GM12878 (cell line): ENCODE data around the gene CIAO2B. TPM values are rescaled to one million over a fixed set of nuclear protein-coding genes. Genes with fewer than 3 reads are reported as not detected.

Source experiments
- ATAC-seq: fragments of 200-7000 bp; cut with Tn5 transposase; 3 replicates; pipeline ENCODE4 v1.9.1; 2020; ENCODE audit warnings: mild to moderate bottlenecking, moderate library complexity
- BruUV-seq: library from RNA; stranded (reverse); fragments of 400-500 nt; replicated peaks from 2 replicates; lab custom pipeline; 2021; lab: Mats Ljungman, UMichigan
- CTCF ChIA-PET: fragments of 300-600 bp; sonication (Branson Sonifier 250); formaldehyde crosslinking; extraction: SDS; loops from one replicate; lab custom pipeline; 2021; ENCODE audit warnings: inconsistent platforms; lab: Yijun Ruan, JAX
- POLR2A ChIA-PET: fragments of 350-600 bp; formaldehyde crosslinking; extraction: SDS; loops from one replicate; lab custom pipeline; 2021; ENCODE audit warnings: inconsistent platforms; lab: Charles Lee
- RAD21 ChIA-PET: fragments of 300-600 bp; sonication (Branson Sonifier 250); formaldehyde crosslinking; loops from one replicate; lab custom pipeline; 2023; ENCODE audit warnings: antibody characterized with exemption; ENCODE audit not compliant: unreplicated experiment; lab: Charles Lee
- SMC1A ChIA-PET: fragments of 300-600 bp; sonication (Branson Sonifier 250); formaldehyde crosslinking; loops from one replicate; lab custom pipeline; 2023; ENCODE audit not compliant: unreplicated experiment, uncharacterized antibody; lab: Charles Lee
- DNase-seq: peaks from one replicate; pipeline ENCODE4 v3.0.0-alpha.2; 2011; ENCODE audit warnings: low read depth, low spot score
- FAIRE-seq: peaks from 3 replicates; lab custom pipeline; 2011; peaks lifted over from hg19 to GRCh38; lab: Jason Lieb, UNC
- H2AFZ ChIP-seq: 2 replicates; pipeline ENCODE4 v1.6.0; 2011; ENCODE audit warnings: low read depth, low read length, control low read depth; ENCODE audit not compliant: control insufficient read depth
- H3K27ac ChIP-seq: 2 replicates; pipeline ENCODE4 v1.5.1; 2011; ENCODE audit warnings: control low read depth; ENCODE audit not compliant: control insufficient read depth, insufficient read depth
- H3K27me3 ChIP-seq, 2 experiments: replicated peaks in 1 of 2; 2 replicates each; pipeline versions ENCODE4 v1.6.0 to v1.6.1; 2011; ENCODE audit warnings: low read length in 1 of 2; ENCODE audit not compliant: control insufficient read depth in 2 of 2, insufficient read depth in 2 of 2
- H3K36me3 ChIP-seq, 2 experiments: 2 replicates each; pipeline ENCODE4 v1.5.1; 2011; ENCODE audit warnings: low read length in 1 of 2; ENCODE audit not compliant: control insufficient read depth in 2 of 2, insufficient read depth in 2 of 2
- H3K4me1 ChIP-seq: 2 replicates; pipeline ENCODE4 v1.6.1; 2011; ENCODE audit warnings: mild to moderate bottlenecking, low read length, moderate library complexity, mixed read lengths; ENCODE audit not compliant: control insufficient read depth, insufficient read depth
- H3K4me2 ChIP-seq: 2 replicates; pipeline ENCODE4 v1.6.0; 2011; ENCODE audit warnings: control low read depth; ENCODE audit not compliant: control insufficient read depth, insufficient read depth
- H3K4me3 ChIP-seq: fragments of 200-600 bp; sonication (generic); 2 replicates; pipeline ENCODE4 v1.5.1; 2016
- H3K79me2 ChIP-seq: 2 replicates; pipeline ENCODE4 v1.6.0; 2011; ENCODE audit warnings: low read length; ENCODE audit not compliant: control insufficient read depth, insufficient read depth
- H3K9ac ChIP-seq: 2 replicates; pipeline ENCODE4 v1.8.0; 2011; ENCODE audit warnings: low read length, control low read depth, mixed read lengths; ENCODE audit not compliant: control insufficient read depth, insufficient read depth
- H3K9me3 ChIP-seq: replicated peaks from 3 replicates; pipeline ENCODE4 v1.5.1; 2011; ENCODE audit warnings: mild to moderate bottlenecking, low read length; ENCODE audit not compliant: control insufficient read depth, insufficient read depth
- H4K20me1 ChIP-seq: 2 replicates; pipeline ENCODE4 v1.6.0; 2011; ENCODE audit not compliant: control insufficient read depth, insufficient read depth
- BHLHE40 ChIP-seq, 2 experiments: fragments of 450-650 bp in 1 of 2; IDR thresholded peaks; 2 replicates each; pipeline ENCODE4 v1.6.1; 2011 to 2017; ENCODE audit warnings: low read depth in 2 of 2, borderline replicate concordance in 1 of 2, improper control_type of control experiment in 1 of 2, low read length in 1 of 2, mild to moderate bottlenecking in 1 of 2
- CHD2 ChIP-seq: IDR thresholded peaks from 2 replicates; pipeline ENCODE4 v1.6.1; 2011; ENCODE audit warnings: low read depth, low read length, improper control_type of control experiment, borderline replicate concordance
- CUX1 ChIP-seq: IDR thresholded peaks from 2 replicates; pipeline ENCODE4 v1.6.1; 2012; ENCODE audit warnings: improper control_type of control experiment, low read depth, low read length; ENCODE audit not compliant: insufficient replicate concordance
- E2F4 ChIP-seq: IDR thresholded peaks from 2 replicates; pipeline ENCODE4 v1.6.1; 2012; ENCODE audit warnings: low read depth, low read length, improper control_type of control experiment
- NFYA ChIP-seq: IDR thresholded peaks from 2 replicates; pipeline ENCODE4 v1.6.1; 2011; ENCODE audit warnings: low read depth, mild to moderate bottlenecking, low read length, improper control_type of control experiment, borderline replicate concordance
- POLR2AphosphoS2 ChIP-seq: IDR thresholded peaks from 2 replicates; pipeline ENCODE4 v1.6.1; 2011; ENCODE audit warnings: low read depth, mild to moderate bottlenecking, low read length, improper control_type of control experiment, moderate library complexity
- RCOR1 ChIP-seq: conservative IDR thresholded peaks from 2 replicates; pipeline ENCODE4 v1.6.1; 2012; ENCODE audit warnings: low read depth, low read length, improper control_type of control experiment
- TBL1XR1 ChIP-seq: IDR thresholded peaks from 2 replicates; pipeline ENCODE4 v1.6.1; 2012; ENCODE audit warnings: low read depth, low read length, improper control_type of control experiment
- TCF7 ChIP-seq: IDR thresholded peaks from 2 replicates; pipeline ENCODE4 v1.6.1; 2014; ENCODE audit warnings: antibody characterized with exemption, borderline replicate concordance
- WGBS: methylation state at CpG from one replicate; pipeline ENCODE4 v1.1.6; 2016; ENCODE audit warnings: low lambda C conversion rate; ENCODE audit not compliant: insufficient replicate concordance, insufficient coverage; ENCODE audit errors: missing lambda C conversion rate; 5-methylcytosine and 5-hydroxymethylcytosine counted together
- in situ Hi-C: fragments of 300-500 bp; cut with MboI; formaldehyde crosslinking; loops from 9 replicates; pipeline ENCODE4 v1.14.3; 2018; ENCODE audit warnings: mixed read lengths
- intact Hi-C: fragments of 100-400 bp; cut with micrococcal nuclease; formaldehyde crosslinking; loops from one replicate; pipeline ENCODE4 v1.14.2; 2022; ENCODE audit not compliant: unreplicated experiment
- polyA plus RNA-seq, 11 experiments: library from polyadenylated mRNA; depleted of rRNA in 4 of 11; unstranded in 6 of 11; stranded (reverse) in 5 of 11; fragments of >200 nt; fragmentation: Nextera tagmentation in 4 of 11; fragmentation: Illumina TruSeq in 1 of 11; extraction: Ambion mirVana in 4 of 11; extraction: Trizol in 1 of 11; gene quantifications; 1 replicate in 1 of 11; 2 replicates in 10 of 11; pipeline versions ENCODE4 v1.2.1 to v1.2.3, GENCODE V29; 2011 to 2016; ENCODE audit warnings: inconsistent platforms in 2 of 11, missing spikeins in 2 of 11, low read depth in 1 of 11
- total RNA-seq, 4 experiments: library from RNA; depleted of rRNA in 3 of 4; stranded (reverse); fragments of >200 nt in 3 of 4; fragmentation: Illumina TruSeq in 1 of 4; extraction: Trizol in 1 of 4; gene quantifications; 2 replicates each; pipeline versions ENCODE4 v1.2.1 to v1.2.3, GENCODE V29; 2013 to 2021
- TF ChIP-seq, protein P1 (sequence below): fragments of 450-650 bp; IDR thresholded peaks from 2 replicates; pipeline ENCODE4 v1.6.1; 2014; ENCODE audit warnings: mild to moderate bottlenecking

Gene CIAO2B
- total and polyA plus RNA-seq, 10 of the 15 experiments (the other 5 are each of a cell fraction or from before 2014, with no cell fraction given) = 76.4 to 241 (median 138) TPM

DNA sequence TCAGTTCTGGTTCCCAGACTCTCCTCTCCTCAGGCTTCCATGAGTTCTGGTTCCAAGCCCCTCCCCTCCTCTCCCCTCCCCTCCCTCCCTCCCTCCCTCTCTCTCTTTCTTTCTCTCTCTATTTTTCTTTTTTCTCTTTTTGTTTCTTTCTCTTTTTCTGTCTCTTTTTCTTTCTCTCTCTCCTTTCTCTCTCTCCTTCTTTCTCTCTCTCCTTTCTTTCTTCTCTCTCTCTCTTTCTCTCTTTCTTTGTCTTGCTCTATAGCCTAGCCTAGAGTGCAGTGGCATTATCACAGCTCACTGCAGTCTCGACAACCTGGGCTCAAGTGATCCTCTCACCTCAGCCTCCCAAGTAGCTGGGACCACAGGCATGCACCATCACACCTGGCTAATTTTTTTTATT is 26.1 kb upstream of the CIAO2B start:
- 82% methylated on average over 1 of the region's 1 CpG for WGBS
- no peaks in the 10 kb centered on the region for H3K9me3 ChIP-seq
- TF ChIP-seq TBL1XR1 (no peak), CHD2 (no peak), BHLHE40 (IDR thresholded peaks at IDR 0.05; ENCODE audit: borderline replicate concordance in 1 of 2, low read depth in 2 of 2, low read length in 1 of 2) (no peak), TCF7 (no peak), E2F4 (no peak), RCOR1 (no peak), CUX1 (no peak), POLR2AphosphoS2 (no peak), NFYA (no peak)
- TF ChIP-seq, protein P1, sequence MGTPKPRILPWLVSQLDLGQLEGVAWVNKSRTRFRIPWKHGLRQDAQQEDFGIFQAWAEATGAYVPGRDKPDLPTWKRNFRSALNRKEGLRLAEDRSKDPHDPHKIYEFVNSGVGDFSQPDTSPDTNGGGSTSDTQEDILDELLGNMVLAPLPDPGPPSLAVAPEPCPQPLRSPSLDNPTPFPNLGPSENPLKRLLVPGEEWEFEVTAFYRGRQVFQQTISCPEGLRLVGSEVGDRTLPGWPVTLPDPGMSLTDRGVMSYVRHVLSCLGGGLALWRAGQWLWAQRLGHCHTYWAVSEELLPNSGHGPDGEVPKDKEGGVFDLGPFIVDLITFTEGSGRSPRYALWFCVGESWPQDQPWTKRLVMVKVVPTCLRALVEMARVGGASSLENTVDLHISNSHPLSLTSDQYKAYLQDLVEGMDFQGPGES = no peak
- TF ChIP-seq, all 136 proteins: peak for 0
- intact Hi-C loops (no loop called here), in situ Hi-C loops (no loop called here)
- no TSS peak for BruUV-seq
- Histone ChIP-seq H3K9ac (no peak overlapping the region), H3K4me3 (no peak overlapping the region), H3K27ac (no peak overlapping the region), H4K20me1 (no peaks in the 10 kb centered on the region), H3K36me3 (no peaks in the 10 kb centered on the region), H3K27me3 (no peaks in the 10 kb centered on the region), H3K4me1 (peaks cover 11% of the 10 kb centered on the region), H2AFZ (no peak overlapping the region), H3K79me2 (no peaks in the 10 kb centered on the region), H3K4me2 (no peak overlapping the region)
- ATAC-seq (no peak), FAIRE-seq (no peak), DNase-seq (no peak)
- ChIA-PET CTCF (interaction anchor here (0.7 to 3.9 kb wide), 13 partner anchors 10 to 222 kb away, joined by 3 to 12 read pairs (median 3); partner anchors contain the start of gene B3GNT9), RAD21 (interaction anchor here (0.5 kb wide), 1 partner anchor 488 kb away, joined by 3 read pairs; no protein-coding TSS in a partner anchor), POLR2A (no interaction called here), SMC1A (no interaction called here)
